ENCODE measurements around the gene PNLIPRP1.

The PNLIPRP1 gene

GRCh38 chr10:116614796-116615195 lies 24.0 kb downstream of the PNLIPRP1 start:
- no peak for DNase-seq (ENCODE audit: low read depth, low spot score)
- TF ChIP-seq, protein P1, sequence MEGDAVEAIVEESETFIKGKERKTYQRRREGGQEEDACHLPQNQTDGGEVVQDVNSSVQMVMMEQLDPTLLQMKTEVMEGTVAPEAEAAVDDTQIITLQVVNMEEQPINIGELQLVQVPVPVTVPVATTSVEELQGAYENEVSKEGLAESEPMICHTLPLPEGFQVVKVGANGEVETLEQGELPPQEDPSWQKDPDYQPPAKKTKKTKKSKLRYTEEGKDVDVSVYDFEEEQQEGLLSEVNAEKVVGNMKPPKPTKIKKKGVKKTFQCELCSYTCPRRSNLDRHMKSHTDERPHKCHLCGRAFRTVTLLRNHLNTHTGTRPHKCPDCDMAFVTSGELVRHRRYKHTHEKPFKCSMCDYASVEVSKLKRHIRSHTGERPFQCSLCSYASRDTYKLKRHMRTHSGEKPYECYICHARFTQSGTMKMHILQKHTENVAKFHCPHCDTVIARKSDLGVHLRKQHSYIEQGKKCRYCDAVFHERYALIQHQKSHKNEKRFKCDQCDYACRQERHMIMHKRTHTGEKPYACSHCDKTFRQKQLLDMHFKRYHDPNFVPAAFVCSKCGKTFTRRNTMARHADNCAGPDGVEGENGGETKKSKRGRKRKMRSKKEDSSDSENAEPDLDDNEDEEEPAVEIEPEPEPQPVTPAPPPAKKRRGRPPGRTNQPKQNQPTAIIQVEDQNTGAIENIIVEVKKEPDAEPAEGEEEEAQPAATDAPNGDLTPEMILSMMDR (IDR thresholded peaks at IDR 0.05; ENCODE audit: insufficient read depth, low read length, missing control alignments) = no peak
- H3K4me3 ChIP-seq (ENCODE audit: low read depth, low read length) = no peak overlapping the region
- ChIA-PET POLR2A (no interaction called here), CTCF (no interaction called here)

GRCh38 chr10:116615199-116615776 lies 24.5 kb downstream of the PNLIPRP1 start:
- ChIA-PET CTCF (no interaction called here), POLR2A (no interaction called here)
- no peak for DNase-seq (ENCODE audit: low read depth, low spot score)
- H3K4me3 ChIP-seq (ENCODE audit: low read depth, low read length) = no peak overlapping the region
- TF ChIP-seq, protein P1 (IDR thresholded peaks at IDR 0.05; ENCODE audit: insufficient read depth, low read length, missing control alignments) = no peak

DNA sequence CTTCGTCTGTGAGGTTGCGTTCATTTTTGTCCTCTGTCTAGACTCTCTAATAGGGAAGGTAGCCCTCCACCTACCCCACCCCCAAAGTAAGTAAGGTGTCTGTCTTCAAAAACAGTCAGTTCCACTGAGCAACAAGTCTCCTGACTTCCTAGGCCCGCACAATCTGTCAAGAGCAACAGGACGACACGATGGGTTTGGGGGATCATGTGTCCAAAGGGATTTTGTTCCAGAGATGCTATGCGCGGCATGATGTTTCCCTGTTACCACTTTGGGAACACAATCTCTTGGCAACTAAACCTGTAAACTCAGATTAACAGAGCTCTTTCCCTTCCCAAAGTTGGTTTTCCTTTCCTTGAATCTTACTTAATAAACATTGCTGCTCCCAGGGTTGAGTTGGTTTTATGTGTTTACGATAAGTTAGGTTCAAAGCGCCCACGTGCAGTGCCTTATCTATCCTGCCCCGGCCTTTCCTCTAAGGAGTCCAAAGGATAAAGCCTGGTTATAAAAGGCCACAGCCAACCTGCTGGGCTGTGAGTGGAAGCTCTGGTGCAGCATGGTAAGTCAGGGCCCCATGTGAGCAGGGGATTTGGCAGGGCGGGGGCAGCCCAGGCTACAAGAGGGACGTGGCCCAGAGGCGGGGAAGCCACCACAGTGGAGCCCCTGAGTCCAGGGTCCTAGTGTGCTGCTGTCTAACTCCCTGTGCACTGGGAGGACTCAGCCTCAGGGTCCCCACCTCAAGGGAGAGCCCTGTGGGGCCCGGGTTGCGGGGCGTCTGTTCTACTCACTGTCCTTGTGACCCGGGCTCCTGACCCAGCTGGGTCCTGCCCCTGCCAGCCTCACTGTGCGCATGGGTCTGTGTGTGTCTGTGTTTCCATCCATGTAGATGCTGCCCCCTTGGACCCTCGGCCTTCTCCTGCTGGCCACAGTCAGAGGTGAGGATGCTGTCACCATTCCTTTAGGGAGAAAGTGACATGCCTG lies 30.0 kb downstream of the PNLIPRP1 start, which contains the start of gene PNLIPRP2:
Gene PNLIPRP2 (plus strand): TSS at position 531 of the 978 bp plus-strand sequence.
- CTCF ChIA-PET = no interaction called here
- DNase-seq (ENCODE audit: low read depth, low spot score) = no peak
- H3K4me3 ChIP-seq (ENCODE audit: low read depth, low read length) = no peak within 1 kb of the TSS
- POLR2A ChIA-PET = no interaction called here
- TF ChIP-seq, protein P1 (IDR thresholded peaks at IDR 0.05; ENCODE audit: insufficient read depth, low read length, missing control alignments) = no peak

DNA sequence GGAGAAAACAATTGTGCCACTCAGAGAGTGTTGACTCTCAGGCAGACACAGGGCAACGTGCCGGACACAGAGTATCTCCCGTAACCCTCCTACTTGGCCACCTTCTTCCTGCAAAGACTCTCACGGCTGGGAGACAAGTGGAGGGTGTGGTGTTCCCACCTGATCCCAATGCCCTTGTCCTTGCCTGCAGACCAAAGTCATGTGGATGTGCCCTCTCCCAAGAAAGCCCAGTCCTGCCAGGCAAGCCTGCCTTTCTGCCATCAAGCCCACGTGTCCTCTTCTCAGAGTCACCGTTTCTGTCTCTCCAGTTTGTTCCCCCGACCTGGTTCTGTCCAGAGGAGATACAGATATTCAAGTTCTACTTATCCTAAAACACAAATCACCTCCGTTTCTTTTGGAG lies 30.7 kb downstream of the PNLIPRP1 start:
- H3K4me3 ChIP-seq (ENCODE audit: low read depth, low read length) = no peak overlapping the region
- POLR2A ChIA-PET = no interaction called here
- CTCF ChIA-PET = no interaction called here
- no peak for DNase-seq (ENCODE audit: low read depth, low spot score)
- TF ChIP-seq, protein P1 (IDR thresholded peaks at IDR 0.05; ENCODE audit: insufficient read depth, low read length, missing control alignments) = no peak

- CTCF ChIA-PET = no interaction called here
- H3K4me3 ChIP-seq (ENCODE audit: low read depth, low read length) = no peak overlapping the region
- POLR2A ChIA-PET = no interaction called here
- DNase-seq (ENCODE audit: low read depth, low spot score) = no peak
- TF ChIP-seq, protein P1 (IDR thresholded peaks at IDR 0.05; ENCODE audit: insufficient read depth, low read length, missing control alignments) = no peak
Measured at GRCh38 chr10:116621934-116622655, 31.3 kb downstream of the PNLIPRP1 start.

- DNase-seq (ENCODE audit: low read depth, low spot score) = no peak
- TF ChIP-seq, protein P1 (IDR thresholded peaks at IDR 0.05; ENCODE audit: insufficient read depth, low read length, missing control alignments) = no peak
- H3K4me3 ChIP-seq (ENCODE audit: low read depth, low read length) = no peak overlapping the region
- POLR2A ChIA-PET = no interaction called here
- CTCF ChIA-PET = interaction anchor here (1.1 to 3.0 kb wide), 2 partner anchors 163 to 549 kb away, joined by 3 to 25 read pairs; no protein-coding TSS in a partner anchor
Measured at GRCh38 chr10:116625845-116626244, 35.1 kb downstream of the PNLIPRP1 start.

Data from AG04449 (cell line).